HepG2 (cell line): ENCODE measurements around the gene TUBGCP6. TPM values are rescaled to one million over a fixed set of nuclear protein-coding genes. Genes with fewer than 3 reads are reported as not detected.

ENCODE experiments used
- ATAC-seq: fragments of 200-7000 bp; cut with Tn5 transposase; 3 replicates; pipeline ENCODE4 v1.9.1; 2020; ENCODE audit warnings: mild to moderate bottlenecking, moderate library complexity
- BruUV-seq: library from RNA; stranded (reverse); fragments of 400-500 nt; replicated peaks from 2 replicates; lab custom pipeline; 2021; lab: Mats Ljungman, UMichigan
- CTCF ChIA-PET: fragments of 300-600 bp; formaldehyde crosslinking; extraction: SDS; loops from one replicate; lab custom pipeline; 2021; ENCODE audit warnings: low total read pairs, inconsistent platforms, low intra/inter-chr PET ratio; lab: Yijun Ruan, JAX
- POLR2A ChIA-PET: fragments of 350-600 bp; sonication (Branson Sonifier 250); formaldehyde crosslinking; loops from one replicate; lab custom pipeline; 2020; ENCODE audit warnings: antibody characterized with exemption, inconsistent platforms; lab: Yijun Ruan, JAX
- DNase-seq: peaks from one replicate; pipeline ENCODE4 v3.0.0-alpha.2; 2015; ENCODE audit warnings: low spot score
- FAIRE-seq: peaks from 3 replicates; lab custom pipeline; 2011; peaks lifted over from hg19 to GRCh38; lab: Jason Lieb, UNC
- H2AFZ ChIP-seq: one replicate; pipeline ENCODE4 v1.6.1; 2011; ENCODE audit warnings: low read length, inconsistent platforms
- H3K27ac ChIP-seq: fragments of 300-600 bp; 3 replicates; pipeline ENCODE4 v1.8.0; 2011; ENCODE audit warnings: mixed run types, mild to moderate bottlenecking, mixed read lengths, low read length, inconsistent platforms; ENCODE audit not compliant: insufficient read depth; ENCODE audit errors: extremely low read length
- H3K27me3 ChIP-seq, 2 experiments: fragments of 200-600 bp in 1 of 2; 2 replicates in 1 of 2; 3 replicates in 1 of 2; pipeline versions ENCODE4 v1.6.0 to v1.8.0; 2011; ENCODE audit warnings: low read length in 2 of 2, mild to moderate bottlenecking in 2 of 2, moderate library complexity in 2 of 2, inconsistent platforms in 1 of 2; ENCODE audit not compliant: insufficient read depth in 2 of 2, control insufficient read depth in 1 of 2
- H3K36me3 ChIP-seq, 2 experiments: fragments of 200-600 bp in 1 of 2; replicated peaks in 1 of 2; 2 replicates in 1 of 2; 3 replicates in 1 of 2; pipeline versions ENCODE4 v1.5.1 to v1.8.0; 2011; ENCODE audit warnings: low read length in 2 of 2, inconsistent platforms in 1 of 2; ENCODE audit not compliant: insufficient read depth in 2 of 2, control insufficient read depth in 1 of 2
- H3K4me1 ChIP-seq: 2 replicates; pipeline ENCODE4 v1.5.1; 2012; ENCODE audit warnings: low read length, inconsistent platforms; ENCODE audit not compliant: insufficient read depth
- H3K4me2 ChIP-seq: 2 replicates; pipeline ENCODE4 v1.6.0; 2011; ENCODE audit warnings: low read depth, low read length, inconsistent platforms
- H3K4me3 ChIP-seq, 3 experiments: fragments of 200-600 bp in 1 of 3; sonication (generic), shearing (Covaris generic) in 1 of 3; replicated peaks in 1 of 3; 2 replicates each; pipeline ENCODE4 v1.5.1; 2011 to 2016; ENCODE audit warnings: low read length in 3 of 3, inconsistent platforms in 2 of 3, low read depth in 2 of 3, mild to moderate bottlenecking in 2 of 3, control low read depth in 1 of 3, mixed read lengths in 1 of 3; ENCODE audit not compliant: insufficient read depth in 1 of 3
- H3K79me2 ChIP-seq: one replicate; pipeline ENCODE4 v1.6.1; 2011; ENCODE audit warnings: low read length, inconsistent platforms; ENCODE audit not compliant: insufficient read depth
- H3K9ac ChIP-seq: 2 replicates; pipeline ENCODE4 v1.6.0; 2011; ENCODE audit warnings: mild to moderate bottlenecking, low read depth, low read length, inconsistent platforms; ENCODE audit not compliant: insufficient read depth
- H3K9me3 ChIP-seq: 2 replicates; pipeline ENCODE4 v1.5.1; 2012; ENCODE audit warnings: mild to moderate bottlenecking, low read length
- H4K20me1 ChIP-seq: 2 replicates; pipeline ENCODE4 v1.6.0; 2011; ENCODE audit warnings: inconsistent platforms, mild to moderate bottlenecking, low read length, moderate library complexity; ENCODE audit not compliant: insufficient read depth
- CSRNP2 ChIP-seq: sonication (generic); formaldehyde crosslinking; conservative IDR thresholded peaks from 2 replicates; pipeline ENCODE4 v1.8.0; 2022; ENCODE audit warnings: low read depth, missing genetic modification reagents
- LBX2 ChIP-seq: sonication (generic); formaldehyde crosslinking; IDR thresholded peaks from 2 replicates; pipeline ENCODE4 v1.5.0; 2020; ENCODE audit warnings: missing genetic modification reagents, mild to moderate bottlenecking, borderline replicate concordance
- SCMH1 ChIP-seq: sonication (generic); formaldehyde crosslinking; IDR thresholded peaks from 2 replicates; pipeline ENCODE4 v1.9.0; 2021; ENCODE audit warnings: missing genetic modification reagents, mild to moderate bottlenecking, borderline replicate concordance
- TP53 ChIP-seq: sonication (generic); formaldehyde crosslinking; conservative IDR thresholded peaks from 2 replicates; pipeline ENCODE4 v1.4.0; 2020; ENCODE audit warnings: missing genetic modification reagents
- WGBS: methylation state at CpG from one replicate; pipeline ENCODE4 v1.1.6; 2017; ENCODE audit warnings: low lambda C conversion rate; 5-methylcytosine and 5-hydroxymethylcytosine counted together
- in situ Hi-C: cut with HindIII; loops from 2 replicates; pipeline ENCODE4 v1.10.0; 2017; ENCODE audit warnings: low pct_unique_long_range_greater_than_20kb; ENCODE audit not compliant: extremely low pct_ligation_motif_present
- intact Hi-C: fragments of 100-400 bp; cut with micrococcal nuclease; formaldehyde crosslinking; loops from one replicate; pipeline ENCODE4 v1.10.0; 2022; ENCODE audit not compliant: unreplicated experiment
- polyA plus RNA-seq, 8 experiments: library from polyadenylated mRNA; depleted of rRNA in 3 of 8; stranded (reverse) in 7 of 8; unstranded in 1 of 8; fragments of >200 nt; fragmentation: Illumina TruSeq in 4 of 8; extraction: Trizol in 4 of 8; gene quantifications; 2 replicates each; pipeline versions ENCODE4 v1.2.1 to v1.2.3, GENCODE V29; 2011 to 2016; ENCODE audit warnings: low read depth in 4 of 8, missing spikeins in 1 of 8, mixed read lengths in 1 of 8; ENCODE audit not compliant: insufficient read depth in 1 of 8
- total RNA-seq, 5 experiments: library from RNA; depleted of rRNA; stranded (reverse); fragments of >200 nt; fragmentation: Illumina TruSeq; extraction: Trizol; gene quantifications; 2 replicates each; pipeline ENCODE4 v1.2.3, GENCODE V29; 2016; ENCODE audit warnings: low read depth in 1 of 5

TUBGCP6 gene
- total and polyA plus RNA-seq, 2 of the 13 experiments (the other 11 are each of a cell fraction or from before 2014, with no cell fraction given) = 14.6 to 15.7 TPM

- no peaks in the 10 kb centered on the region for H3K27me3 ChIP-seq
- no peak for ATAC-seq
- FAIRE-seq = no peak
- H3K36me3 ChIP-seq = peaks cover 12 to 56% of the 10 kb centered on the region in 2 experiments; a peak in 4 of 5 replicates
- in situ Hi-C loops = no loop called here
- H3K9me3 ChIP-seq = no peaks in the 10 kb centered on the region
- intact Hi-C loops = no loop called here
- no peak for DNase-seq
- peaks cover 25% of the 10 kb centered on the region for H3K79me2 ChIP-seq
- peaks cover 5% of the 10 kb centered on the region for H4K20me1 ChIP-seq
- no peak overlapping the region for H3K4me3 ChIP-seq
- H3K4me1 ChIP-seq = 0 out of 2 replicates have a peak, but pooled peaks cover 5% of the 10 kb centered on the region
- CTCF ChIA-PET = interaction anchor here (1.7 to 2.5 kb wide), 2 partner anchors 42 to 63 kb away, joined by 3 to 39 read pairs; no protein-coding TSS in a partner anchor
- POLR2A ChIA-PET = no interaction called here
- no TSS peak for BruUV-seq
- no peak overlapping the region for H3K4me2 ChIP-seq
- no peak overlapping the region for H3K27ac ChIP-seq
- WGBS = 94% methylated on average over 14 of the region's 14 CpGs
- H3K9ac ChIP-seq = no peak overlapping the region
- TF ChIP-seq TP53 (CRISPR knock-in tag) = no peak
- no peak for TF ChIP-seq CSRNP2
- TF ChIP-seq LBX2 (CRISPR knock-in tag) = no peak
- no peak for TF ChIP-seq SCMH1
- H2AFZ ChIP-seq = no peak overlapping the region
Observed at GRCh38 chr22:50211147-50211546, 33.7 kb downstream of the TUBGCP6 start.
